ENCODE data around the gene SUCLG2.

The SUCLG2 gene

GRCh38 chr3:67384760-67385397, 269.5 kb downstream of the SUCLG2 start:
- DNase-seq (ENCODE audit: low spot score) = peak; percentile 31

GRCh38 chr3:67384016-67384415, 270.4 kb downstream of the SUCLG2 start:
- no peak for DNase-seq (ENCODE audit: low spot score)

DNA sequence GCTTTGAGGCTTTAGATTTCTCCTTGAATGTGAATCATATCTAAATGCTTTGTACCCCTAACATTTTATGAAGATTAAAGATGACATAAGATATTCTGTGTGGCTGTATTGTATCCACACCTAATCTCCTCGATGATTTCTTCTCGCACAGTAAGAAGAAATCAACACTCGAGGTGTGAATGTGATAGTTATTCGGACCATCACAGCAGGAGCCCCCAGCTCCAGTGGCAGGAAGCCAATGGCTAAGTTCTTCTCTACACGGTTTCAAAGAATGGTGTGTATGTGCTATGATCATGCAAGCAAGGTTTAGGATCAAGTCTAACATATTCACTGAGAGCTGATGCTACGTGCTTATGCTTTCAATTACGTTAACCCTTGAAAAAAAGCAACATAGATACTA, 271.0 kb downstream of the SUCLG2 start:
- no peak for DNase-seq (ENCODE audit: low spot score)

DNA sequence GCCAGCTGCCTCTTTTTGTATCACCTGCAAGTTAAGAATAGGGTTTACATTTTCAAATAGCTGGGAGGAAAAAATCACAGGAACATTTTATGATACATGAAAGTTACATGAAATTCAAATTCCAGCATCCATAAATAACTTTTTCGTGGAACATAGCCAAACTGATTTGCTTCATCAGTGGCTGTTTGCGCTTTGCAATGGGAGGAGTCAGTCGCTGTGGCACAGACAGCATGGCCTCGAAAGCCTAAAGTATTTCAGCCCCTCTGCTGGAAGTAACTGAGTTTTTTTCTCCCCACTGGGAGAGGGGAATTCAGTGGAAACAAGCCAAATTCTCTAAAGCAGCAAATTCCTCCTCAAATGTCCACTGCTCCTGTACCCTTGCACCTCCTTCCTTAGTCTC, 271.9 kb downstream of the SUCLG2 start:
- no peak for DNase-seq (ENCODE audit: low spot score)

DNA sequence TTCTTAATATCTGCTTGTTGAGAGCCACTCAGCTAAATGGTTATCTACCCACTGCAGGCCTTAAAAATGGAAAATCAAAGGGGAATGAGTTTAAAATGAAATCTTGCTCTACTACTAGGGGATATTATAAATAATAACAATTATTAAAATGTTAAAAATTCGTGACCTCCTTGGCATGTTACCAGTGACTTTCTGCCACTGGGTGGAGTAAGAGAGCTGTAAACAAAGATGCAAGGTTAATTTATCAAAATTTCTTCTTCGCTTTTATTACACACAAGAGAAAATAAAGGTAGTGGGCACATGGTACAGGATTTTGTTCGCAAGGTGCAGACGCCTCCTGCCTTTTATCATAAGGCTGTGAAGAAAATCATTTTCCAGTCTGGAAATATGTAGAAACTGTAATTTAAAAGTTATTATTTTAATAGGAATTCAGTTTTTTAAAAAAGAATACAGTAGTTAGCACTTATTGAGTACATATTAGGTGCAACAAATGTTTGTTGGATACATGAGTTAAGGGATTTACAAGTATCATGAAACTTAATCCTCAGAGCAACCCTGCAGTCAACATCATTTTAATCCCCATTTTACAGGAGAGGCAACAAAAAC, 272.6 kb downstream of the SUCLG2 start:
- DNase-seq (ENCODE audit: low spot score) = no peak

DNA sequence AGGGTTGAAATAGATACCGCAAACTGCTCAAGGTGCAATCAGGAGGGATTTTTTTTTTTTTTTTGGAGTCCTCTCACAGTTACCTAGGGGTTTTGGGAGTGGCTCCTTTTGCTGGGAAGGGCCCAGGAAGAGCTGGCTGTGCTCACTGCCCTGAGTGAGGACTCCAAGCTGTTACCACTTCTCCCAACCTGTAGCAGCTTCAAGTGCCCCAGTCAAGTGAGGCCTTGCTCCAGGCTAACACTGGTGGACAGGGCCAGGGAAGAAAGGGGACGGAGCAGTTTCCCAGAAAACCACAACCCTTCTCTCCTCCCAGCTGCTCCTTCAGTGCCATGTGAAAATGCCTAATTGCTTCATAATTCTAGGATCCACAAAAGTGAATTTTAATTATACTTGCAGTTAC, 274.3 kb downstream of the SUCLG2 start:
- DNase-seq (ENCODE audit: low spot score) = no peak

- peak; percentile 12 for DNase-seq (ENCODE audit: low spot score)
Observed at GRCh38 chr3:67377299-67377698, 277.1 kb downstream of the SUCLG2 start.

DNA sequence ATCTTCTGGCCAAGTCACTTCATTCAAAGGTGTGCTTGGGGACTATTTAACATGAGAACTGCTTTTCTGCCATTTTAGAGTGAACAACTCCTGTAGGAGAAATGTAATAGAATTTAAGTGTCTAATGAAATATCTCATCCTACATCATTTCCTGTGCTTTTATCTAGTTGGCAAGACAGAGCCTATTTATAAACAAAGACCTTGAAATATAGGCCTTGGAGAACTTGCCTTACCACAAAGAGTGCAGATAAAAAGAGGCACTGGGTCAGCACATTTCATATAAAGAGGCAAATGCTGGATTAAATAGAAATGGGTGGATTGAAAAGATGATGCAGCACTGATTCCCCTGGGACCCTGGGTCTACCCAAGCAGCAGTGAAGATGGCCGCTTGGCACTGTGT, 278.0 kb downstream of the SUCLG2 start:
- DNase-seq (ENCODE audit: low spot score) = no peak

GRCh38 chr3:67375976-67376375, 278.4 kb downstream of the SUCLG2 start:
- no peak for DNase-seq (ENCODE audit: low spot score)

- no peak for DNase-seq (ENCODE audit: low spot score)
Observed at GRCh38 chr3:67362686-67363085, 291.7 kb downstream of the SUCLG2 start.

DNA sequence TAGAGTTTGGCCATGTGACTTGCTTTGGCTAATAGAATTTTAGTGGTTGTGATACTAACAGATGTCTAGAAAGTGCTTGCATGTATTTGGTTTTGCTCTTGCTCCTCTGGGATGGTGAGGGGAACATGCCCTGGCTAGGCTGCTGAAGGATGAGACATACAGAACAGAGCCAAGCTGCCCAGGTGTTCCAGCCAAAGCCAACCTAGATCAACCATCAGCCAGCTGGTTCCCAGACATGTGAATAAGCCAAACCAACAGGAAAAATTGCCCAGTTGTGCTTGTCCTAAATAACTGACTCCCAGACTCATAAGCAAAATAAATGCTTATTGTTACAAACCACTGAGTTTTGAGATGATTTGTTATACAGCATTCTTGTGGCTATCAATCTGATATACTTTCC, 292.6 kb downstream of the SUCLG2 start:
- no peak for DNase-seq (ENCODE audit: low spot score)

DNA sequence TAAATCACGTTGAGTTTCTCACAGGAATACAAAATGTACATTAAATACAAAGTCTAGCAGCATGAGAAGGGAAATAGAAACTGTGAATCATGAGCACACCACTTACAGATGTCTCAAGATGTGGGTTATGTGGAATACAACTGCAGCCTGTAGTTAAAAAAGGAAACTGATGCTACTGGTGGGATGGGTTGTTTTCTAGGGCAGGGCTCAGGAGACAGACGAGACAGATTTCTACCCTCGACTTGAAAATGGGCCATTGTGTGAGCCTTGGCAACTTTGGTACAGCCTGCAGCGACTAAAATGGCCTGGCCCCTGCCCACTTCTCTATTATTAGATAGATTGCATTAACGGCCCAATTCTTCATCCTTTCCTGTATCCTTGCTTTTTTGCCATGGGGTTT, 293.1 kb downstream of the SUCLG2 start:
- no peak for DNase-seq (ENCODE audit: low spot score)

DNA sequence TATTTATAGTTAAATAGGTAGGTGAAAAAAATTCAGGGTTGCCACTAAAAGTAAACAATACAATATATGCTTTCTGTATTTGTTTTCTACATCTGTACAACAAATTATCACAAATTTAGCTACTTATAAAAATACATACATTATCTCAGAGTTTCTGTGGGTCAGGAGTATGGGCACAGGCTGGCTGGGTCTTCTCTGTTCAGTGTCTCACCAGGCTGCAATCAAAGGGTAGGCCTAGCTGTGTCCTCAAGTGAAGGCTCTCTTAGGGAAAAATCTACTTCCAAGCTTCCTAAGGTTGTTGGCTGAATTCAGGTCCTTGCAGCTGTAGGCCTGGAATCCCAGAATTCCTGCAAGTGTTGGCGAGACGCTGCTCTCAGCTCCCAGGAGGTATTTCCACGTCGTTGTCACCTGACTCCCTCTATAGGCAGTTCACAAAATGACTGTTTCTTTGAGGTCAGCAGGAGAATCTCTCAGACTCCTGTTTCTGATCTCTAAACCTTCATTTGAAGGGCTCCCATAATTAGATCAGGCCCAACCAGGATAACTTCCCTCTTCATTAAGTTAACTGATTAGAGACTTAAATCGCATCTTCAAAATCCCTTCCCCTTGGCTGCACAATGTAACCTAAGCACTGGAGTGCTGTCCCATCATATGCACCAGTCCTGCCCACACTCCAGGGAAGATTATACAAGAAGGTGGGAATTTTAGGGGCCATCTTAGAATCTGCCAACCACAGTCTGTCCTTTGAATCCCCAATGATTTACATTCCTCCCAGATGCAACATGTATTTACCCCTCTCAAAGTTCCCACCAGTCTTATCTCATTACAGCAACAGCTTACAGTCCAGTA, 296.6 kb downstream of the SUCLG2 start:
- peak; percentile 92 for DNase-seq (ENCODE audit: low spot score)

- DNase-seq (ENCODE audit: low spot score) = no peak
Observed at GRCh38 chr3:67349551-67350174, 304.7 kb downstream of the SUCLG2 start.

DNA sequence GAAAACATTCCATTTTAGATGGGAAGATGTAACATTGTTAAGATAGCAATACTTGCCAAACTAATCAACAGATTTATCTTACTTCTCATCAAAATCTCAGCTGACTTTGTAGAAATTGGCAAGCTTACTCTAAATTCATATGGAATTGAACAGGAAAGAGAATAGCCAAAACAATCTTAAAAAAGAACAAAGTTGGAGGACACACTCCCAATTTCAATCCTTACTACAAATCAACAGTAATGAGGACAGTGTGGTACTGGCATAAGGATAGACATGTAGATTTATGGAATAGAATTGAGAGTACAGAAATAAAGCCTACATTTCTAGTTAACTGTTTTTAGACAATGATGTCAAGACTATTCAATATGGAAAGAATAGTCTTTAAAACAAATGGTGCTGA, 308.3 kb downstream of the SUCLG2 start:
- DNase-seq (ENCODE audit: low spot score) = no peak

DNA sequence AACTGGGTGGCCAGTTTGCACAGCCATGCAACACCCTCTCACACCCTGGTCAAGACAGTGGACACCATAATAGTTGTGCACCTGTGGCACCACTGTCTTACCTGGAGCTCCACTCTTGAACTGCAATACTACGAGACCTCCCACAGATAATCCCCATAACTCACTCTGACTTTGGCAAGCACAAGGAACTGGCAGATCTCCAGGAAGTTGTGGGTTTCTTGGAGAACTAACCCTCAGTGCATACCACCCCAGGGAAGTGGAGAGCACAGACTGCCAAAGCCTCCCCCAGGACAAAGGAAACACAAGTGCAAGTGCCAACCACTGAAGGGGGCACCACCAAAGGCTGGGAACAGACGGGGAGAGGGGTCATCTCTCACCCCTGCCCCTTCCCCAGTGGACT, 318.6 kb downstream of the SUCLG2 start:
- no peak for DNase-seq (ENCODE audit: low spot score)

GRCh38 chr3:67334588-67334987, 319.8 kb downstream of the SUCLG2 start:
- no peak for DNase-seq (ENCODE audit: low spot score)

- no peak for DNase-seq (ENCODE audit: low spot score)
Observed at GRCh38 chr3:67329358-67329757, 325.1 kb downstream of the SUCLG2 start.

GRCh38 chr3:67327582-67327981, 326.8 kb downstream of the SUCLG2 start:
- DNase-seq (ENCODE audit: low spot score) = no peak

GRCh38 chr3:67325231-67325630, 329.2 kb downstream of the SUCLG2 start:
- DNase-seq (ENCODE audit: low spot score) = no peak
